IPS-20b (cell line): ENCODE results near the gene OR7A10.

Source experiments
- H3K27ac ChIP-seq: one replicate; pipeline ENCODE4 v1.5.1; 2013; ENCODE audit warnings: low read length
- H3K27me3 ChIP-seq: 2 replicates; pipeline ENCODE4 v1.6.1; 2013; ENCODE audit warnings: mild to moderate bottlenecking, low read length, inconsistent platforms; ENCODE audit not compliant: insufficient read depth
- H3K36me3 ChIP-seq: 2 replicates; pipeline ENCODE4 v1.6.1; 2013; ENCODE audit warnings: low read depth, mild to moderate bottlenecking, inconsistent platforms, low read length, moderate library complexity; ENCODE audit not compliant: insufficient read depth
- H3K4me1 ChIP-seq: 2 replicates; pipeline ENCODE4 v1.6.1; 2013; ENCODE audit warnings: mild to moderate bottlenecking, control low read depth, inconsistent platforms, low read length, moderate library complexity; ENCODE audit not compliant: insufficient read depth
- H3K4me3 ChIP-seq: 2 replicates; pipeline ENCODE4 v1.5.1; 2013; ENCODE audit warnings: mild to moderate bottlenecking, low read length, inconsistent platforms
- H3K9ac ChIP-seq: 2 replicates; pipeline ENCODE4 v1.6.1; 2013; ENCODE audit warnings: low read depth, mild to moderate bottlenecking, inconsistent platforms, low read length, moderate library complexity
- H3K9me3 ChIP-seq: 2 replicates; pipeline ENCODE4 v1.6.1; 2013; ENCODE audit warnings: mild to moderate bottlenecking, low read depth, low read length, inconsistent platforms; ENCODE audit not compliant: insufficient read depth

Gene OR7A10

GRCh38 chr19:14848822-14849221 lies at the start of gene OR7A10:
OR7A10 (minus strand) TSS chr19:14848922; CDS start chr19:14841877, 7,045 bp downstream.
- Histone ChIP-seq H3K36me3 (no peaks in the 10 kb centered on the region), H3K9me3 (peaks cover 4% of the 10 kb centered on the region; the same call in 1 of the 2 replicates), H3K27me3 (0 out of 2 replicates have a peak, but pooled peaks cover 6% of the 10 kb centered on the region)

GRCh38 chr19:14890643-14891379 lies 42.1 kb upstream of the OR7A10 start:
- no peaks in the 10 kb centered on the region for H3K27me3 ChIP-seq
- no peak overlapping the region for H3K27ac ChIP-seq
- no peaks in the 10 kb centered on the region for H3K36me3 ChIP-seq
- no peak overlapping the region; the same call in 1 of the 2 replicates for H3K9ac ChIP-seq
- no peaks in the 10 kb centered on the region for H3K4me1 ChIP-seq
- H3K9me3 ChIP-seq: no peaks in the 10 kb centered on the region
- no peak overlapping the region for H3K4me3 ChIP-seq

More at GRCh38 chr19:14848822-14849221, at the start of gene OR7A10:
- Histone ChIP-seq H3K27ac (no peak within 1 kb of the TSS), H3K4me1 (no peaks in the 10 kb centered on the region), H3K9ac (no peak within 1 kb of the TSS), H3K4me3 (no peak within 1 kb of the TSS)

GRCh38 chr19:14889994-14890642 lies 41.4 kb upstream of the OR7A10 start:
- Histone ChIP-seq H3K9me3 (no peaks in the 10 kb centered on the region), H3K4me1 (no peaks in the 10 kb centered on the region), H3K9ac (no peak overlapping the region), H3K27ac (no peak overlapping the region), H3K36me3 (no peaks in the 10 kb centered on the region), H3K27me3 (no peaks in the 10 kb centered on the region), H3K4me3 (no peak overlapping the region)

- no peak within 1 kb of the TSS for H3K27ac ChIP-seq
- H3K4me1 ChIP-seq: no peaks in the 10 kb centered on the region
- H3K9me3 ChIP-seq: no peaks in the 10 kb centered on the region
- H3K4me3 ChIP-seq: no peak within 1 kb of the TSS
- no peak within 1 kb of the TSS for H3K9ac ChIP-seq
- no peaks in the 10 kb centered on the region for H3K27me3 ChIP-seq
- no peaks in the 10 kb centered on the region for H3K36me3 ChIP-seq
Measured at GRCh38 chr19:14886032-14886431, 37.3 kb upstream of the OR7A10 start, which contains the start of gene OR7A17. OR7A17 (minus strand) TSS chr19:14886132; CDS start chr19:14881355, 4,777 bp downstream.

- Histone ChIP-seq H3K4me1 (no peaks in the 10 kb centered on the region), H3K27me3 (no peaks in the 10 kb centered on the region), H3K9me3 (peaks cover 12% of the 10 kb centered on the region), H3K4me3 (no peak overlapping the region), H3K9ac (no peak overlapping the region), H3K27ac (no peak overlapping the region), H3K36me3 (no peaks in the 10 kb centered on the region)
Measured at GRCh38 chr19:14871619-14872230, 23.0 kb upstream of the OR7A10 start.

GRCh38 chr19:14868497-14868896 lies 19.8 kb upstream of the OR7A10 start:
- Histone ChIP-seq H3K36me3 (no peaks in the 10 kb centered on the region), H3K4me1 (no peaks in the 10 kb centered on the region), H3K27ac (no peak overlapping the region), H3K4me3 (no peak overlapping the region), H3K27me3 (no peaks in the 10 kb centered on the region), H3K9me3 (peaks cover 14% of the 10 kb centered on the region), H3K9ac (no peak overlapping the region)

- Histone ChIP-seq H3K27me3 (0 out of 2 replicates have a peak, but pooled peaks cover 5% of the 10 kb centered on the region), H3K9ac (no peak overlapping the region), H3K9me3 (peaks cover 8% of the 10 kb centered on the region; the same call in 1 of the 2 replicates), H3K27ac (no peak overlapping the region), H3K36me3 (no peaks in the 10 kb centered on the region), H3K4me3 (no peak overlapping the region), H3K4me1 (no peaks in the 10 kb centered on the region)
Measured at GRCh38 chr19:14843578-14843977, 5.1 kb downstream of the OR7A10 start.

GRCh38 chr19:14843169-14843568 lies 5.6 kb downstream of the OR7A10 start:
- peaks cover 8% of the 10 kb centered on the region; the same call in 1 of the 2 replicates for H3K9me3 ChIP-seq
- H3K27me3 ChIP-seq: 0 out of 2 replicates have a peak, but pooled peaks cover 1% of the 10 kb centered on the region
- H3K4me3 ChIP-seq: no peak overlapping the region

GRCh38 chr19:14840206-14840605 lies 8.5 kb downstream of the OR7A10 start:
- H3K27ac ChIP-seq: no peak overlapping the region

More at GRCh38 chr19:14843169-14843568, 5.6 kb downstream of the OR7A10 start:
- Histone ChIP-seq H3K9ac (no peak overlapping the region), H3K27ac (no peak overlapping the region), H3K36me3 (no peaks in the 10 kb centered on the region), H3K4me1 (no peaks in the 10 kb centered on the region)

GRCh38 chr19:14837391-14837790 lies 11.3 kb downstream of the OR7A10 start:
- Histone ChIP-seq H3K9ac (no peak overlapping the region), H3K36me3 (no peaks in the 10 kb centered on the region), H3K27me3 (no peaks in the 10 kb centered on the region), H3K9me3 (no peaks in the 10 kb centered on the region), H3K27ac (no peak overlapping the region), H3K4me3 (no peak overlapping the region), H3K4me1 (peaks cover 8% of the 10 kb centered on the region; the same call in 1 of the 2 replicates)

More at GRCh38 chr19:14840206-14840605, 8.5 kb downstream of the OR7A10 start:
- Histone ChIP-seq H3K36me3 (no peaks in the 10 kb centered on the region), H3K27me3 (no peaks in the 10 kb centered on the region), H3K9ac (no peak overlapping the region), H3K4me1 (peaks cover 2% of the 10 kb centered on the region; the same call in 1 of the 2 replicates), H3K4me3 (no peak overlapping the region), H3K9me3 (peaks cover 8% of the 10 kb centered on the region; the same call in 1 of the 2 replicates)

- Histone ChIP-seq H3K27me3 (no peaks in the 10 kb centered on the region), H3K27ac (no peak within 1 kb of the TSS), H3K4me3 (no peak within 1 kb of the TSS), H3K9ac (no peak within 1 kb of the TSS), H3K9me3 (0 out of 2 replicates have a peak, but pooled peaks cover 3% of the 10 kb centered on the region), H3K36me3 (no peaks in the 10 kb centered on the region), H3K4me1 (peaks cover 8% of the 10 kb centered on the region; the same call in 1 of the 2 replicates)
Measured at GRCh38 chr19:14835011-14835410, 13.7 kb downstream of the OR7A10 start, which contains the start of the genes OR7A5 and OR7C1. OR7A5 (minus strand) TSS chr19:14835185; CDS start chr19:14828241, 6,944 bp downstream. OR7C1 (minus strand) TSS chr19:14835185; CDS start chr19:14800136, 35,049 bp downstream.
